K562 (cell line): Measurements from ENCODE around the gene TUBA4B. TPM values are rescaled to one million over a fixed set of nuclear protein-coding genes. Genes with fewer than 3 reads are reported as not detected.

Source experiments
- ARID3B ChIP-seq: fragments of 250-450 bp; sonication (Bioruptor Pico); IDR thresholded peaks from 2 replicates; pipeline ENCODE4 v1.4.0; 2020; ENCODE audit warnings: borderline replicate concordance
- BCL6 ChIP-seq: fragments of 250-450 bp; sonication (Bioruptor Pico); IDR thresholded peaks from 2 replicates; pipeline ENCODE4 v1.4.0; 2020
- CTCFL ChIP-seq: IDR thresholded peaks from 2 replicates; pipeline ENCODE4 v1.6.1; 2011; ENCODE audit warnings: borderline replicate concordance, low read depth, mild to moderate bottlenecking, moderate library complexity, low read length; ENCODE audit not compliant: insufficient read depth, poor library complexity, severe bottlenecking
- E2F4 ChIP-seq: sonication (generic); formaldehyde crosslinking; IDR thresholded peaks from 2 replicates; pipeline ENCODE4 v1.8.0; 2022; ENCODE audit warnings: mild to moderate bottlenecking, low read depth, missing genetic modification reagents
- ELF1 ChIP-seq: fragments of 200-800 bp; sonication (Bioruptor generic); IDR thresholded peaks from 2 replicates; pipeline ENCODE4 v1.6.1; 2016; ENCODE audit warnings: missing genetic modification characterization, missing compliant biosample characterization
- GABPB2 ChIP-seq: fragments of 250-450 bp; sonication (Bioruptor Pico); conservative IDR thresholded peaks from 2 replicates; pipeline ENCODE4 v1.5.1; 2021; ENCODE audit warnings: mild to moderate bottlenecking
- HES1 ChIP-seq: fragments of 450-650 bp; IDR thresholded peaks from 2 replicates; pipeline ENCODE4 v1.6.1; 2016; ENCODE audit warnings: low read depth, mild to moderate bottlenecking, moderate library complexity
- MED1 ChIP-seq: sonication (generic); formaldehyde crosslinking; IDR thresholded peaks from 2 replicates; pipeline ENCODE4 v1.8.1; 2023; ENCODE audit warnings: missing genetic modification reagents, borderline replicate concordance
- MLX ChIP-seq, 2 experiments: fragments of 450-650 bp in 1 of 2; sonication (generic) in 1 of 2; formaldehyde crosslinking; conservative IDR thresholded peaks; 2 replicates each; pipeline versions ENCODE4 v1.4.0 to v1.8.1; 2020 to 2022; ENCODE audit warnings: mild to moderate bottlenecking in 1 of 2, missing genetic modification reagents in 1 of 2
- NR2C1 ChIP-seq, 2 experiments: fragments of 450-650 bp; IDR thresholded peaks; 2 replicates each; pipeline ENCODE4 v1.6.1; 2017; ENCODE audit warnings: mild to moderate bottlenecking in 2 of 2, antibody characterized with exemption in 1 of 2, inconsistent platforms in 1 of 2, missing compliant biosample characterization in 1 of 2, missing genetic modification characterization in 1 of 2
- PKNOX1 ChIP-seq: fragments of 450-650 bp; IDR thresholded peaks from 2 replicates; pipeline ENCODE4 v1.6.1; 2016
- RAD21 ChIP-seq, 2 experiments: fragments of 250-450 bp in 1 of 2; fragments of 450-650 bp in 1 of 2; sonication (Bioruptor Pico) in 1 of 2; formaldehyde crosslinking in 1 of 2; IDR thresholded peaks in 1 of 2; conservative IDR thresholded peaks in 1 of 2; 2 replicates each; pipeline versions ENCODE4 v1.4.0 to v1.8.0; 2020 to 2022; ENCODE audit warnings: mild to moderate bottlenecking in 2 of 2, moderate library complexity in 1 of 2
- RBM34 ChIP-seq: fragments of 200-400 bp; formaldehyde crosslinking; IDR thresholded peaks from 2 replicates; pipeline ENCODE4 v1.6.1; 2018; ENCODE audit warnings: low read length, borderline replicate concordance; ENCODE audit not compliant: insufficient read depth
- RFX5 ChIP-seq: IDR thresholded peaks from 2 replicates; pipeline ENCODE4 v1.6.1; 2011; ENCODE audit warnings: low read depth, mild to moderate bottlenecking, improper control_type of control experiment, low read length
- SRSF9 ChIP-seq: fragments of 200-400 bp; formaldehyde crosslinking; IDR thresholded peaks from 2 replicates; pipeline ENCODE4 v1.6.1; 2017; ENCODE audit warnings: low read depth, low read length, borderline replicate concordance
- U2AF2 ChIP-seq: fragments of 200-400 bp; formaldehyde crosslinking; optimal IDR thresholded peaks from 2 replicates; pipeline ENCODE3; 2017; ENCODE audit warnings: low read depth, mild to moderate bottlenecking, low read length
- ZBED1 ChIP-seq: IDR thresholded peaks from 2 replicates; pipeline ENCODE4 v1.6.1; 2014
- ZNF263 ChIP-seq: sonication (generic); formaldehyde crosslinking; IDR thresholded peaks from 2 replicates; pipeline ENCODE4 v1.8.0; 2022; ENCODE audit warnings: mild to moderate bottlenecking, missing genetic modification reagents, borderline replicate concordance
- ZNF584 ChIP-seq: fragments of 200-800 bp; sonication (Bioruptor generic); IDR thresholded peaks from 2 replicates; pipeline ENCODE4 v1.6.1; 2016; ENCODE audit warnings: low read depth, mild to moderate bottlenecking, missing genetic modification characterization, missing compliant biosample characterization
- polyA plus RNA-seq, 8 experiments: library from polyadenylated mRNA; depleted of rRNA in 4 of 8; stranded (reverse) in 5 of 8; unstranded in 3 of 8; fragments of >200 nt; fragmentation: Nextera tagmentation in 2 of 8; fragmentation: Illumina TruSeq in 1 of 8; extraction: Ambion mirVana in 2 of 8; extraction: Trizol in 1 of 8; gene quantifications; 2 replicates each; pipeline versions ENCODE4 v1.2.1 to v1.2.3, GENCODE V29; 2011 to 2014; ENCODE audit warnings: inconsistent platforms in 1 of 8, missing spikeins in 1 of 8
- total RNA-seq, 7 experiments: library from RNA; depleted of rRNA in 6 of 7; stranded (reverse); fragments of >200 nt in 6 of 7; fragmentation: Illumina TruSeq in 2 of 7; extraction: Trizol in 2 of 7; gene quantifications; 2 replicates each; pipeline versions ENCODE4 v1.2.1 to v1.2.3, GENCODE V29; 2011 to 2021; ENCODE audit warnings: low replicate concordance in 1 of 7

TUBA4B gene
- total and polyA plus RNA-seq, 9 of the 15 experiments (the other 6 are each of a cell fraction or from before 2014, with no cell fraction given): 0.04 TPM; not detected in 8

- no peak for TF ChIP-seq ARID3B (CRISPR knock-in tag)
- TF ChIP-seq GABPB2 (CRISPR knock-in tag): no peak
- no peak for TF ChIP-seq MED1 (CRISPR knock-in tag)
- TF ChIP-seq ZNF584: no peak
- no peak for TF ChIP-seq MLX (CRISPR knock-in tag; conservative IDR thresholded peaks at IDR 0.05)
- no peak for TF ChIP-seq RAD21 (CRISPR knock-in tag; conservative IDR thresholded peaks at IDR 0.05 in 1 of 2, IDR thresholded peaks at IDR 0.05 in 1 of 2)
- TF ChIP-seq CTCFL: no peak
- TF ChIP-seq ELF1 (tag): peak; percentile 44; the same call in 1 of the 2 replicates
- no peak for TF ChIP-seq U2AF2
- no peak for TF ChIP-seq BCL6 (CRISPR knock-in tag)
- no peak for TF ChIP-seq RBM34
- TF ChIP-seq RFX5: no peak
- TF ChIP-seq E2F4: no peak
- no peak for TF ChIP-seq NR2C1 (IDR thresholded peaks at IDR 0.05)
- no peak for TF ChIP-seq NR2C1 (tag; IDR thresholded peaks at IDR 0.05)
- no peak for TF ChIP-seq PKNOX1
- TF ChIP-seq ZBED1: no peak
- TF ChIP-seq SRSF9: no peak
- TF ChIP-seq ZNF263 (CRISPR knock-in tag): no peak
- no peak for TF ChIP-seq HES1
Measured at GRCh38 chr2:219245148-219245898, 7.7 kb upstream of the TUBA4B start, which contains the start of the genes GLB1L and STK16 (continued).
